WERI-Rb-1 (cell line): ENCODE data around the gene TMEM131L.
"Not testable (repeated sequence)": the region's sequence is repeated elsewhere in the genome, so short reads cannot be mapped to it uniquely, and the experiment has no call there.

Source experiments
- DNase-seq: peaks from one replicate; pipeline ENCODE4 v3.0.0-alpha.2; 2020
- H3K27ac ChIP-seq: fragments of 250-450 bp; sonication (Bioruptor Pico); 2 replicates; pipeline ENCODE4 v1.5.1; 2020; ENCODE audit warnings: mild to moderate bottlenecking, moderate library complexity
- H3K27me3 ChIP-seq: fragments of 250-450 bp; sonication (Bioruptor Pico); 2 replicates; pipeline ENCODE4 v1.5.1; 2021; ENCODE audit warnings: mild to moderate bottlenecking, low read depth, moderate library complexity; ENCODE audit not compliant: insufficient read depth, severe bottlenecking
- H3K36me3 ChIP-seq: fragments of 250-450 bp; sonication (Bioruptor Pico); 2 replicates; pipeline ENCODE4 v1.5.1; 2020; ENCODE audit warnings: mild to moderate bottlenecking, moderate library complexity
- H3K4me3 ChIP-seq: 2 replicates; pipeline ENCODE4 v1.5.1; 2011; ENCODE audit warnings: low read depth, mild to moderate bottlenecking, control low read depth, low read length
- H3K9me3 ChIP-seq: fragments of 250-450 bp; sonication (Bioruptor Pico); 2 replicates; pipeline ENCODE4 v1.5.1; 2021; ENCODE audit warnings: mild to moderate bottlenecking, moderate library complexity; ENCODE audit not compliant: severe bottlenecking
- TF ChIP-seq, protein P1 (sequence below): IDR thresholded peaks from 2 replicates; pipeline ENCODE4 v1.5.1; 2011; ENCODE audit warnings: low read depth, mild to moderate bottlenecking, control low read depth, inconsistent platforms, low read length

TMEM131L gene

DNA sequence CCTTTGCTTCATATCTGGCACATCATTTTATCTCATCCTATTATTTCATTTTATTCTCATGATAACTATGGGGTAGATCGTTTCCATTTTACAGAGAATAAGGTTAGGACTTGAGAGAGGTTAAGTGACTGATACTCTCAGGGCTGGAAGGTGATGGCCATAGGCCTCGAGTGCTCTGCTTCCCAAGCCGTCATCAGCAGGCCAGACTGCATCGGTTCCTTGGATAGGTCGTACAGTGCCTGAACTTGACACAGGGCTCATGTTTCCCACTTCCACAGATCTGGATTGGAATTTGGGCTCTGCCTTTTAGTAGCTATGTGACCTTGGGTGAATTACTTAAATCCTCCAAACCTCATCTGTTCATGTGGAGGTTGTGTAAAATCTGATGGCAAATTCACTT is 81.4 kb downstream of the TMEM131L start:
- Histone ChIP-seq H3K27ac (no peak overlapping the region), H3K36me3 (no peaks in the 10 kb centered on the region), H3K27me3 (no peaks in the 10 kb centered on the region), H3K4me3 (no peak overlapping the region), H3K9me3 (no peaks in the 10 kb centered on the region)
- TF ChIP-seq, protein P1, sequence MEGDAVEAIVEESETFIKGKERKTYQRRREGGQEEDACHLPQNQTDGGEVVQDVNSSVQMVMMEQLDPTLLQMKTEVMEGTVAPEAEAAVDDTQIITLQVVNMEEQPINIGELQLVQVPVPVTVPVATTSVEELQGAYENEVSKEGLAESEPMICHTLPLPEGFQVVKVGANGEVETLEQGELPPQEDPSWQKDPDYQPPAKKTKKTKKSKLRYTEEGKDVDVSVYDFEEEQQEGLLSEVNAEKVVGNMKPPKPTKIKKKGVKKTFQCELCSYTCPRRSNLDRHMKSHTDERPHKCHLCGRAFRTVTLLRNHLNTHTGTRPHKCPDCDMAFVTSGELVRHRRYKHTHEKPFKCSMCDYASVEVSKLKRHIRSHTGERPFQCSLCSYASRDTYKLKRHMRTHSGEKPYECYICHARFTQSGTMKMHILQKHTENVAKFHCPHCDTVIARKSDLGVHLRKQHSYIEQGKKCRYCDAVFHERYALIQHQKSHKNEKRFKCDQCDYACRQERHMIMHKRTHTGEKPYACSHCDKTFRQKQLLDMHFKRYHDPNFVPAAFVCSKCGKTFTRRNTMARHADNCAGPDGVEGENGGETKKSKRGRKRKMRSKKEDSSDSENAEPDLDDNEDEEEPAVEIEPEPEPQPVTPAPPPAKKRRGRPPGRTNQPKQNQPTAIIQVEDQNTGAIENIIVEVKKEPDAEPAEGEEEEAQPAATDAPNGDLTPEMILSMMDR = no peak
- DNase-seq = no peak

DNA sequence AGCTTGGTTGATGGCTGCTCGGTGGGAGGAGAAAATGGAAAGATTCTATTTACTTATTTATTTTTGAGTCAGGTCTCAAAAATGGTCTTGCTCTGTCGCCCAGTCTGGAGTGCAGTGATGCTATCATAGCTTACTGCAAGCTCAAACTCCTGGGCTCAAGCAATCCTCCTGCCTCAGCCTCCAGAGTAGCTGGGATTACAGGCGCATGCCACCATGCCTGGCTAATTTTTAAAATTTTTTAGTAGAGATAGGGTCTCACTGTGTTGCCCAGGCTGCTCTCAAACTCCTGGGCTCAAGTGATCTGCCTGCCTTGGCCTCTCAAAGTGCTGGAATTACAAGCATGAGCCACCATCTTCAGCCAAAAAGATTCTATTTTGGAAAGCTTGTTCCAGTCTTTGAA is 82.7 kb downstream of the TMEM131L start:
- H3K9me3 ChIP-seq, DNase-seq, H3K27ac ChIP-seq, H3K4me3 ChIP-seq, H3K27me3 ChIP-seq, H3K36me3 ChIP-seq: not testable (repeated sequence)

DNA sequence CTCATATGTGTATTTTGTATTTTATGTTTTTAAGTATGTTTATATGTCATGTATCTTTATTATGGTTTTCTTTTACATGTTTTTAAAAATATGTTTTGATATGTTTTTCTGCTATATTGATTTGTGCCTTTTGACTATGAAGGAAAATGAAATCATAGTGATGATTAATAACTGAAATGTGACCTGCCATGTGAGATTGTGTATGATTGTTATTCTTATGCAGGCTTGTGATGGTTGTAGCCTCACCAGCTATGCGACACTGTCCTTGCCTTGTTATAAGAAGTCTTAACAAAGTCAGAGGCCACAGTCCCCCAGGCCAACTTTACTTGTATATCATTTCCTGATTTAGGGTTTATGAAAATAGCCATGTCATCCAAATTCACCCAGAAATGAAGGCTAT is 83.2 kb downstream of the TMEM131L start:
- no peak for DNase-seq
- Histone ChIP-seq H3K36me3 (no peaks in the 10 kb centered on the region), H3K27me3 (no peaks in the 10 kb centered on the region), H3K4me3 (no peak overlapping the region), H3K9me3 (no peaks in the 10 kb centered on the region), H3K27ac (no peak overlapping the region)
- TF ChIP-seq, protein P1 = no peak

DNA sequence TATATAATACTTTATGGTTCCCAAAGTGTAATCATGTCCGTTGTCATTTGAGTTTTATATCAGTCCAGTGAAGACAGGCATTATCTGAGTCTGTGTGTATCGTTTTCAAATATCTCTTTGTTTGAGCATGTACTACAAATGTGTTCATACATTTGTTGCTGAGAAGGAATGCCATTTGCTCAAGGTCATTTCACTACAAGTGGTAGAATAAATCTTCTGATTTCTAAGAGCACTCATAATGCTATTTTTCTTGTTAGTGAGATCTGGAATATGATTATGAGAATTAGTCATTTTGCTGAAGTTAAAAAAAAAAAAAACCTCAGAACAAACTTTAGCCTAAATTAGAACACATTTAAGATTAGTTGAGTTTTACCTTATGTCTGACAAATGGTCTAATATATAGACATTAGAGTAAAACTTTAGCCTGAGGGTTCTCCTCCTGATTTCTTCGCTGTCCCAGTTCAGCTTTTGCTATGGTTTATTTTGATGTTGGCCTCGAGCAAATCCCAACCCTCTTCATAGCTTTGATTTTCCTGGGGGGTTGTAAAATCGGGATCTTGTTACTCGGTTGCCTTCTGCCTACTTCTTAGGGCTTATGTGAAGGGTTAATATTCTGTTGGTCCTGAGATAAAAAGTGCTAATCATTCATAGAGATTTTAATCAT is 87.1 kb downstream of the TMEM131L start:
- no peaks in the 10 kb centered on the region for H3K36me3 ChIP-seq
- no peaks in the 10 kb centered on the region for H3K9me3 ChIP-seq
- no peak overlapping the region for H3K4me3 ChIP-seq
- no peaks in the 10 kb centered on the region for H3K27me3 ChIP-seq
- DNase-seq = no peak
- H3K27ac ChIP-seq = no peak overlapping the region
- TF ChIP-seq, protein P1 = no peak

DNA sequence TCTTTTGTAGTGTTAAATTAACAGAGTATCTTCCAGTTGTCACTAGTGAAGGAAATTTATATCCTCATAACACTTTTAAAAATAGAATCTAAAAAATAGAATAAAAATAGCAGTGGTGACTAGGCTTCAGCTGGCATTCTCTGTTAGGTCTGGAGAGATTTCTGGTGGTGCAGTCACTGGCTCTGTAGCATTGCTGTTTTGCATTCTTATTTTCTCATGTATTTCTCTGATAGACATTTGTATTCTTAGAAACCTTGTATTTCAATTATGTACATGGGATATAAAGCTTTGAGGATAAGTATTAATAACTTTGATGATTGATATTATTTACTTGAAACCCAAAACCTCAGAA is 87.6 kb downstream of the TMEM131L start:
- Histone ChIP-seq H3K27ac (no peak overlapping the region), H3K27me3 (no peaks in the 10 kb centered on the region), H3K4me3 (no peak overlapping the region), H3K36me3 (no peaks in the 10 kb centered on the region), H3K9me3 (no peaks in the 10 kb centered on the region)
- TF ChIP-seq, protein P1 = no peak
- DNase-seq = no peak

DNA sequence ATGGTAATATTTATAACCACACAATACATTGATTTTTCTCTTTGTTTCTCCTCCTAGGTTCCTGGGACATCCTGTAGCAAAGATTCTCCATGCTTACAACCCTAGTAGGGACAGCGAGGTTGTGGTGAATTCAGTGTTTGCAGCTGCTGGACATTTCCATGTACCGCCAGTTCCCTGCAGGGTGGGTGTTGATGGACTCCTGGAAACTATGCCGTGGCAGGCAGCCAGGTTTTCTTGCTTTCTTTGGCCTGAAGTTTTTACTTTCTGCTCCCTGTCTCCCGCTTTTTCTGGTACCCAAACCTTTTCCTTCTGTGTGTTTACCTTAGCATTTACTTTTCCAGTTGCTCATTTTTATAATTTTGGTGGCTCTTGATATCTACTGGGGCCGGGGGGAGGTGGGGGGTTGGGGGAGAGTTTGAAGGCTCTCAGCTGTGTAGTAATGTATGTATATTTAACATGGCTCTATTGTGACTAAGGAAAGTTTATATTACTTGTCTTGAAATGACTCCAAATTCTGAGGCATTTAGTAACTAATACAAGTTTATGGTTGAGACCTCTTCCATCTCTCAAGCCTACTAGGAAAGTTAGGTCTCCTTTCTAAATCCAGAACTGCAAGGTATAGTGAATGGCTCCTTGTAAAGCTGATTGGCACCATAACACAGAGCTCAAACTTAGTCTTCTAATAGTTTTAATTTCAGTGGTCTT is 89.7 kb downstream of the TMEM131L start:
- Histone ChIP-seq H3K9me3 (no peaks in the 10 kb centered on the region), H3K36me3 (no peaks in the 10 kb centered on the region), H3K27me3 (no peaks in the 10 kb centered on the region), H3K27ac (no peak overlapping the region), H3K4me3 (no peak overlapping the region)
- TF ChIP-seq, protein P1 = no peak
- no peak for DNase-seq
